Fibroblast of mammary gland (primary cell): ENCODE measurements around the gene GPRC5D.

Experiments
- DNase-seq: peaks from one replicate; pipeline ENCODE4 v3.0.0-alpha.2; 2010; ENCODE audit warnings: low read depth
- H3K4me3 ChIP-seq: 2 replicates; pipeline ENCODE4 v1.5.1; 2011; ENCODE audit warnings: low read depth, mild to moderate bottlenecking, low read length, moderate library complexity; ENCODE audit not compliant: control insufficient read depth
- TF ChIP-seq, protein P1 (sequence below): conservative IDR thresholded peaks from 2 replicates; pipeline ENCODE4 v1.5.1; 2011; ENCODE audit warnings: low read depth, low read length, inconsistent platforms; ENCODE audit not compliant: control insufficient read depth, insufficient read depth

The GPRC5D gene

DNA sequence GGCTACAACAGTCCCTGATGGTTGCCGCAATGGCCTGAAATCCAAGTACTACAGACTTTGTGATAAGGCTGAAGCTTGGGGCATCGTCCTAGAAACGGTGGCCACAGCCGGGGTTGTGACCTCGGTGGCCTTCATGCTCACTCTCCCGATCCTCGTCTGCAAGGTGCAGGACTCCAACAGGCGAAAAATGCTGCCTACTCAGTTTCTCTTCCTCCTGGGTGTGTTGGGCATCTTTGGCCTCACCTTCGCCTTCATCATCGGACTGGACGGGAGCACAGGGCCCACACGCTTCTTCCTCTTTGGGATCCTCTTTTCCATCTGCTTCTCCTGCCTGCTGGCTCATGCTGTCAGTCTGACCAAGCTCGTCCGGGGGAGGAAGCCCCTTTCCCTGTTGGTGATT, 43.7 kb downstream of the GPRC5D start:
- TF ChIP-seq, protein P1, sequence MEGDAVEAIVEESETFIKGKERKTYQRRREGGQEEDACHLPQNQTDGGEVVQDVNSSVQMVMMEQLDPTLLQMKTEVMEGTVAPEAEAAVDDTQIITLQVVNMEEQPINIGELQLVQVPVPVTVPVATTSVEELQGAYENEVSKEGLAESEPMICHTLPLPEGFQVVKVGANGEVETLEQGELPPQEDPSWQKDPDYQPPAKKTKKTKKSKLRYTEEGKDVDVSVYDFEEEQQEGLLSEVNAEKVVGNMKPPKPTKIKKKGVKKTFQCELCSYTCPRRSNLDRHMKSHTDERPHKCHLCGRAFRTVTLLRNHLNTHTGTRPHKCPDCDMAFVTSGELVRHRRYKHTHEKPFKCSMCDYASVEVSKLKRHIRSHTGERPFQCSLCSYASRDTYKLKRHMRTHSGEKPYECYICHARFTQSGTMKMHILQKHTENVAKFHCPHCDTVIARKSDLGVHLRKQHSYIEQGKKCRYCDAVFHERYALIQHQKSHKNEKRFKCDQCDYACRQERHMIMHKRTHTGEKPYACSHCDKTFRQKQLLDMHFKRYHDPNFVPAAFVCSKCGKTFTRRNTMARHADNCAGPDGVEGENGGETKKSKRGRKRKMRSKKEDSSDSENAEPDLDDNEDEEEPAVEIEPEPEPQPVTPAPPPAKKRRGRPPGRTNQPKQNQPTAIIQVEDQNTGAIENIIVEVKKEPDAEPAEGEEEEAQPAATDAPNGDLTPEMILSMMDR = no peak
- DNase-seq = no peak
- H3K4me3 ChIP-seq = no peak overlapping the region

DNA sequence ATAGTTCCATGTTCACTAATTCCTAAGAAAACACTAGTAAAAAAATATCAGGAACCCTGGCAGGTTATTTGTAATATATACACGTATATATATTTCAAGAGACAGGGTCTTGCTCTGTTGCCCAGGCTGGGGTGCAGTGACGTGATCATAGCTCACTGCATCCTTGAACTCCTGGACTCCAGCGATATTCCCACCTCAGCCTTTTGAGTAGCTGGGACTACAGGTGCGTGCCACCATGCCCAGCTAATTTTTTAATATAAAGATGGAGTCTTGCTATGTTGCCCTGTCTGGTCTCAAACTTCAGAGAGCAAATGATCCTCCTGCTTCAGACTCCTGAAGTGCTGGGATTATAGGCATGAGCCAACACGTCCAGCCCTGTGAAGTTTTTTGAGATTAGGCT, 44.4 kb downstream of the GPRC5D start:
- no peak overlapping the region for H3K4me3 ChIP-seq
- DNase-seq = no peak
- TF ChIP-seq, protein P1 = no peak

GRCh38 chr12:12903642-12904609, 48.0 kb downstream of the GPRC5D start:
- DNase-seq = no peak
- TF ChIP-seq, protein P1 = no peak
- H3K4me3 ChIP-seq = no peak overlapping the region

- peak overlapping the region; percentile 23 for H3K4me3 ChIP-seq
- peak; percentile 74 for DNase-seq
- TF ChIP-seq, protein P1 = no peak
These were observed 49.9 kb downstream of the GPRC5D start for GRCh38 chr12:12902036-12902435.

DNA sequence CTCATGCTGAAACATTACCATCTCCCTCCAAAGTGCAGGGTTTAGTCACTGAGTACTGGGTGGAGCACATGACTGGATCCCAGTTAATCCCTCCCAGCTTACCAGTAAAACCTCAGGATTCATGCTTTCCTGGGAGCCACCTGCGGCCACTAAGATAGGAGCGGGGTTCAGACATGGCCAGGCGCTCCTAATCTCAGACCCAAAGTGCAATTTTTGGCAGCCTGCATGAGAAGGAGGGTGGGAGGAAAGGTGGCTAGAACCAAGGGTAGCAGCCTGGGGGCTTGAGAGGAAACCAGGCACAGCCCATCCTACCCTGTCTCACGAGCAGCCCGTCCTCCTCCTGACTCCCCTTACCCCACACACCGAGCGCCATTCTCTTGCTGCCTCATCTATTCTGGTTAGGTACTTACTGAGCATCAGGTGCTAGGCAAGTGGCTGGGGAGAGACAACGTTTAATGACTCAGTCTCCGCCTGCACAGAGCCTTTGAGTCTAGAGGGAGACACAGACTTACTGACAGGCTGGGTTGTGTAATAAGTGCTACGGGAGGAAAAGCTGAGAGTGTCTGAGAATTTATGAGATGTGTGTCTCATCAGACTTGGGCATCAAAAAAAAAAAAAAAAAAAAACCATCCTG, 50.7 kb downstream of the GPRC5D start:
- TF ChIP-seq, protein P1 = no peak
- DNase-seq = peak; percentile 99
- H3K4me3 ChIP-seq = peak overlapping the region; percentile 32

- no peak overlapping the region for H3K4me3 ChIP-seq
These were observed 51.2 kb downstream of the GPRC5D start for GRCh38 chr12:12900786-12901157.

More at GRCh38 chr12:12900786-12901157, 51.2 kb downstream of the GPRC5D start:
- no peak for DNase-seq
- TF ChIP-seq, protein P1 = no peak
